Right ventricle myocardium superior (tissue), 1 donor: ENCODE measurements around the gene FGFR4. TPM values are rescaled to one million over a fixed set of nuclear protein-coding genes. Genes with fewer than 3 reads are reported as not detected.

ENCODE experiments used
- ATAC-seq: fragments of 200-7000 bp; cut with Tn5 transposase; one replicate; pipeline ENCODE4 v1.9.1; 2020; ENCODE audit warnings: mild to moderate bottlenecking; ENCODE audit not compliant: poor library complexity
- DNase-seq: peaks from one replicate; pipeline ENCODE4 v3.0.0-alpha.2; 2020
- intact Hi-C: fragments of 100-400 bp; cut with DNase I; formaldehyde crosslinking; loops from one replicate; pipeline ENCODE4 v1.11.2; 2022
- total RNA-seq: library from RNA; stranded (reverse); fragmentation: NEBNext Ultra II Directional; extraction: Animal tissue kit (Norgen Biotek cat#: 25700); gene quantifications from one replicate; pipeline ENCODE4 v1.2.1, GENCODE V29; 2021
- donor health status: DM: no; HTN: yes; CAD: no; lungs with severe emphysema.

The FGFR4 gene
- total RNA-seq, 1 donor from 2014 or later, result 2.3 TPM

GRCh38 chr5:177123789-177124485 lies 37.2 kb downstream of the FGFR4 start:
- intact Hi-C loops, result no loop called here
- DNase-seq (no peak), ATAC-seq (no peak)

DNA sequence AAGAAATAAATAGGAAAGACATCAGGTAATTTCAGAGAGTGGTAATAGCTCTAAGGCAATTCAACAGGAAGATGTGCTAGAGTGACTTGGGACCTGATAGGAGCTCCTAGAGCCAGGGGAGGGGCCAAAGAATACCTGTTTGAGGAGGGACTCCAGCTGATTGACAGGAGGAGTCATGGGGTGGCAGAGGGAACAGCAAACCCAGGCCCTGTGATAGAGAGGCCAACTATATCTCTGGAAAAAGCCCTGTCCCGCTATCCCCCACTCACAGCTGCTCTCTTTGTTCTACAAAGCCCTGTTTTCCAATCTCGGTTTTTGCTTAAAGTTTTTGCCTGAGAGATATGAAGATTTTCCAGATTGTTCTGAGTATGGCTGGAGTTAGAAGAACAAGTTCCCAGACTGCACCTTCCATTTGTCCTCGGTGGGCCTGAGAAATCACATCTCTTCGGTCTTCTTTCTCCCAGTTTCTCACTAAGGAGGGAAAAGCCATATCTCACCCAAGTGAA lies 37.8 kb downstream of the FGFR4 start:
- intact Hi-C loops, result no loop called here
- DNase-seq (no peak), ATAC-seq (no peak)

DNA sequence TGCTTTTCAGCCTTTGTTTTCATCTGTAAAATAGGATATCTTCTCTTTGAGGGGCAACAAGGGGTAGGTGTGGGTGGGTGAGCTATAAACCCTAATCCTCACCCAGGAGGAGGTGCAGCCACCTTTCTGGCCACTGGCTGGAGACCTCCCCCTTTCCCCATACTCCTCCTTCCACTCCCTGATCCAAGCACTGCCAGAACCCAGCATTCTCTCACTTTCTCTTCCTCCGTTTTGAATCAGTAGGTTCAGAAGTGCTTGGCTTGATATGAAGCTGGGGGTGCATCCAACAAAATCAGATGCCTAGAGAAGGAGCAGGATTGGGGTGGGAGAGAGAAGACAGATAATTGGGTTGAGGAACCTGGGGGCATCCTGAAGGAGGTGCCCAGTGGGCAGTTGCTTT lies 40.1 kb downstream of the FGFR4 start:
- no peak for ATAC-seq
- DNase-seq, result no peak
- intact Hi-C loops, result no loop called here

DNA sequence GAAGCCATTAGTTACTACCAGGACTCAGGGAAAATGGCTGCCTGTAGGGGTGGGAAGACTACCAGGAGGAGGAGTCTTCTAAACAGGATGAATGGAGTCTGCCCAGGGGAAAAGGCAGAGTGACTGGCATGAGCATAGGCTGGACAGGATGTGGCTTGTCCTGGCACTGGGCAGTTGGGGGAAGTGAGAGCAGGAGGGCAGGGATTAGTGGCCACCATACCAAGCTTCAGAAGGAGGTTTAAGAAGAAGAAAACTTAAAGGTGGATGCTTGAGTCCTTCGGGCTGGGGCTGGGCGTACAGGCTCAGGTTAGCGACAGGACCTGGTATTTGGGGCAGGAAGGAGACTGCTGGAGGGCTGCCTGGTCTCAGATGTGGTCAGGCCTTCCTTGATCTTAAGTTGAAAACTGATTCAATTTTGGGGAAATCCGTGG lies 41.9 kb downstream of the FGFR4 start:
- DNase-seq, result no peak
- ATAC-seq, result no peak
- intact Hi-C loops, result no loop called here

GRCh38 chr5:177130211-177131018 lies 43.7 kb downstream of the FGFR4 start:
- intact Hi-C loops, result loop anchor here (10.0 kb wide), 1 partner anchor 164 kb away; no protein-coding TSS in a partner anchor
- DNase-seq (no peak), ATAC-seq (no peak)

DNA sequence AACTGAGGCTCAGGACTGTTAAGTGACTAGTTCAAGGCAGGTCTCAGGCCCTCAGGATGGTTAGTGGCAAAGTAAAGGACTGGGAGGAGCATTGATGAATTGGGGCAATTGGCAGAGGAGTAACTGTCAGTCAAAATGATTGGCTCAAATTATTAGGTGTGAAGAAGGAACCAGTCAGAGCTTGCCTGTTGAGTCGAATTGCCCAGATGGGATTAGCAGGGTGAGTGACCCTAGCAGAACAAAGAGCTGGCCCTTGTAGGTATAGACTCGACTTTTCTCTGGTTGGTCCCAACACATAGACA lies 44.3 kb downstream of the FGFR4 start:
- ATAC-seq, result no peak
- intact Hi-C loops, result loop anchor here (10.0 kb wide), 1 partner anchor 164 kb away; no protein-coding TSS in a partner anchor
- DNase-seq, result no peak

GRCh38 chr5:177131352-177132135 lies 44.8 kb downstream of the FGFR4 start:
- ATAC-seq (no peak), DNase-seq (peak; percentile 45)
- intact Hi-C loops, result loop anchor here (10.0 kb wide), 1 partner anchor 163 kb away; no protein-coding TSS in a partner anchor

GRCh38 chr5:177132136-177133095 lies 45.7 kb downstream of the FGFR4 start:
- DNase-seq (no peak), ATAC-seq (peak; percentile 48)
- intact Hi-C loops, result loop anchor here (10.0 kb wide), 1 partner anchor 162 kb away; no protein-coding TSS in a partner anchor

DNA sequence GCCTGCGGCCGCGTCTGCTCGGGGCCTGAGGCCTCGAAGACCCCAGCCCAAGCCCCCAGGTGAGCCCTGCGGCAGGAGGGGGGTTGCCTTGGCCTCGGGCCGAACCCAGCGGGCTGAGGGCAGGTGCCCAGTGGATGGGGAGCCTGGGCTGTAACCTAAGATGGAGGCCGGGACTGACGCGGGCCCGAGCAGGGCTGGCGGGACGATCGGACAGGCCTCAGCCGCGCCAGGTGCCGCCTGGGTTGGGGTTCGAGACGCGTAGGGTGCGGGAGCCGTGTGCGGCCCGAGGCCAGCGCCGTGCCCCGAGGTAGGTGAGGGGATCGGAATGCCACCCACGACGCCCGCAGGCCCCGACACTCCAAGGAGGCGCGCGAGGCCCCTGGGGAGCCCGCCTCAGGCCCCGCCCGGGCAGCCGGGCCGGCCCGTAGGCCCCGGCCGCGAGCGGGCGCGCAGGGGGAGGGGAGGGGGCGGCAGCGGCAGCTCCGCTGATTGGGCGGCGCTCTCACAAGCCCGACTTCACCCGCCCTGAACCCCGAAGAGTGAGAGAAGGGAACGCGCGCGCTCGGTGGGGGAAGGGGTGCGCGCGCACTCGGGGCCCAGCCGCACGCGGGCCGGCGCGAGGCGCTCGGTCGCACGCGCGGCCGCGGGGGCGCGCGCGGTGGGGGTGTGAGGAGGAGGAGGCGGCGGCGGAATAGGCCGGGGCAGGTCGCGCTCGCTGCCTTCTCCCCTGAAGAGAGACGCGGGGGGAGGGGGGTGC lies 46.6 kb downstream of the FGFR4 start, which contains the start of gene NSD1:
TSS of gene NSD1 (plus strand) at position 678 of the 757 bp plus-strand sequence. CDS start 1,331 bp downstream, outside the sequence.
- ATAC-seq (peak; percentile 82), DNase-seq (peak; percentile 93)
- intact Hi-C loops, result loop anchor here (10.0 kb wide), 1 partner anchor 162 kb away; no protein-coding TSS in a partner anchor

- intact Hi-C loops, result loop anchor here (10.0 kb wide), 1 partner anchor 161 kb away; no protein-coding TSS in a partner anchor
- DNase-seq (peak; percentile 72), ATAC-seq (peak; percentile 62)
These were observed 47.4 kb downstream of the FGFR4 start for GRCh38 chr5:177133853-177134696.

DNA sequence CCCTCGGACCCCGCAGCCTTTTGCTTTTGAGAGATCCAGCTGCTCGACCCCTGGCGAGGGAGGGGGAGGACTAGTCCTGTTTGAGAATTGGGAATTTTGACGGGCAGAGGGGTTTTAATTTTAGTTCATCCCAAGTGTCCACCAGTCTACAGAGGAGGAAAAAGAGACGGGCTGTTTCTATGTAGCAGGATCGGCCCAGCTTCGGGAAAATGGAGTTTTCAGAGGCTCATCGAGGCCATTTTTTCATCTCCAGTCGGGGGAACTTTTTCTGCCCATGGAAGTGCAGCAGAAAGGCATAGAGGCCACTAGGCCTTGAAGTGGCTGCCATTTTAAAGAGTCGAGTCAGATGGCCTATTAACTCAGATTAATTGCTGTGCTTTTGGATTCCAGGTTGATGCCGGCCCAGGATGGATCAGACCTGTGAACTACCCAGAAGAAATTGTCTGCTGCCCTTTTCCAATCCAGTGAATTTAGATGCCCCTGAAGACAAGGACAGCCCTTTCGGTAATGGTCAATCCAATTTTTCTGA lies 48.0 kb downstream of the FGFR4 start:
- intact Hi-C loops, result loop anchor here (10.0 kb wide), 1 partner anchor 160 kb away; no protein-coding TSS in a partner anchor
- DNase-seq (no peak), ATAC-seq (no peak)

GRCh38 chr5:177140312-177140711 lies 53.6 kb downstream of the FGFR4 start:
- intact Hi-C loops, result no loop called here
- no peak for ATAC-seq
- no peak for DNase-seq

DNA sequence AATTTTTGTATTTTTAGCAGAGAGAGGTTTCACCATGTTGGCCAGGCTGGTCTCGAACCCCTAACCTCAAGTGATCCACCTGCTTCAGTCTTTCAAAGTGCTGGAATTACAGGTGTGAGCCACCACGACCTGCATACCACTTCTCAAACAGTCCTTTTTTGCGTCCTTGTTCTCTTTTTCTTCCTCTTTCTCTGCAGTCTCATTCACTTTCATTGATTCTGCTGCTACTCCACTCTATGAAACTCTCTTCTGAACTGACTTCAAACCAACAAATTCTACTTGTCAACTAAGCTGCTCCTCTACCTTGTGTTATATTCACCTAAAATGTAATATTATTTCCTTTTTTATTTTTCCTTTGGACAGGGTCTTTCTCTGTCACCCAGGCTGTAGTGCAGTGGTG lies 54.8 kb downstream of the FGFR4 start:
- intact Hi-C loops, result no loop called here
- DNase-seq (no peak), ATAC-seq (no peak)

- DNase-seq, result no peak
- peak; percentile 86 for ATAC-seq
- intact Hi-C loops, result no loop called here
These were observed 55.4 kb downstream of the FGFR4 start for GRCh38 chr5:177142098-177142611.

DNA sequence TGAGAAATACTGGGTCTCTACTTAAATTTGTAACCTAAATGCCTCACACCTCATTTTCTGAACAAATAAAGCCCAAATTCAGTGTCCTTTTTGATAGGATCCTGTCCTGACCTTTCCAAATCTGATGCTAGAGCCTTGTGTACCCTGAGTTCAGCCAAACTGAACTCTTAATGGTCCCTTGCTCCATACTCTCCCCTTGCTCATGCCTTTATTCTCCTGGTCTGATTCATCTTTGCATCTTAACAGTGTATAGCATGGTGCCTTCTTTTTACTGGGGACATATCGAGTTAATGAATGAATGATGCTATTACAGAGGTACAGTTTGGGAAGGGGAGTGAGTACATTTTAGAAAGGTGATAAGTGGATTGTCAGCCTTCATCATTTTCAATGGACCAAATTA lies 56.1 kb downstream of the FGFR4 start:
- DNase-seq (no peak), ATAC-seq (no peak)
- intact Hi-C loops, result no loop called here
